Kidney epithelial cell (primary cell): ENCODE data around the gene SLC5A11. TPM values are rescaled to one million over a fixed set of nuclear protein-coding genes. Genes with fewer than 3 reads are reported as not detected.
"Not testable (repeated sequence)": the region's sequence is repeated elsewhere in the genome, so short reads cannot be mapped to it uniquely, and the experiment has no call there.

ENCODE experiments used
- DNase-seq: peaks from one replicate; pipeline ENCODE4 v3.0.0-alpha.2; 2010; ENCODE audit warnings: low read depth
- H3K27me3 ChIP-seq: 2 replicates; pipeline ENCODE4 v1.6.0; 2011; ENCODE audit warnings: low read length; ENCODE audit not compliant: control insufficient read depth, insufficient read depth
- H3K36me3 ChIP-seq: 2 replicates; pipeline ENCODE4 v1.5.1; 2011; ENCODE audit warnings: low read length; ENCODE audit not compliant: control insufficient read depth, insufficient read depth
- H3K4me3 ChIP-seq: 2 replicates; pipeline ENCODE4 v1.5.1; 2011; ENCODE audit warnings: low read depth, mild to moderate bottlenecking, control low read depth, low read length
- CTCF ChIP-seq: IDR thresholded peaks from 2 replicates; pipeline ENCODE4 v1.5.1; 2011; ENCODE audit warnings: mild to moderate bottlenecking, moderate library complexity, low read length, control low read depth, inconsistent platforms; ENCODE audit not compliant: insufficient read depth, poor library complexity, severe bottlenecking
- total RNA-seq: library from RNA; depleted of rRNA; stranded (reverse); fragments of >200 nt; gene quantifications from 2 replicates; pipeline ENCODE4 v1.2.3, GENCODE V29; 2015

Gene SLC5A11
- total RNA-seq, 1 donor from 2014 or later = not detected

DNA sequence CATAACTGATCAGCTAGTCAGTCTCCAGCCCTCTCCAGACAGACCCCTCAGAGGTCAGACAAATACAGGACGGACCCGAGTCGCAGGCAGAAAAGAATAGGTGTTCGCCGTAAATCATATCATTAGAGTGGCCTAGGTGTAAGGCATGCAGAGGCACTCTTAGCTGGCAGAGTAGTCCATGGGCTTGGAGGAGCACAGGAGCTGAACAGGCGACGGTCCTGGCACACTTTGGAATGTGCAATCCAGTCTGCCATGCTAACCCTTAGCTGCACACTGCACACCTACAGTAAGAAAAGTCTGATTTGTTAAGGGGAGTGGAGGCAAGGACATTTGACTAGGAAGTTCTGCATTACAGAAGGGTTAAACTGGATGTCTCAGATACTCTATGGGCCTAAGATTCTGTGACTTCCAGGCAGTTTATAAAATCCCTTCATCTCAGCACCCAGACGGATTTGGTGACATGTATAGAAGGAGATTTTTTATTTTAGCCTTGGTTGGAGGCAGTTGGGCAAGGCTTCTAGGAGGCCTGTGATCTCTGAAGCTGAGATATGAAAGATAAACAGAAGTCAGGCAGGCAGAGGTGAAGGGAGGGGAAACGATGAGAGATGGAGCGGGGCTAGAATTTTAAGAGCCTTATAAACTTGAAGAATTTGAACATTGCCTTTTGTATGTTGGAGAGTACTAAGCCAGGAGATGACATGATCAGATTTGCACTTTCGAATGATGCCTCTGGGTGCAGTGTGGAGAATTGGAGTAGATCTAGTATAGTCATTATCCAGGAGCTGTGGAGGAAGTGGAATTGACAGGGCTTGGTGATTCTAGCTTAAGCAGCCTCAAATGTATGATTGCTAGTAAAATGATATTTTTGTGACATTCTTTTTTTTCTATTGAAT lies 34.6 kb upstream of the SLC5A11 start:
- peaks cover 8% of the 10 kb centered on the region for H3K36me3 ChIP-seq
- no peak for TF ChIP-seq CTCF
- DNase-seq = no peak
- H3K27me3 ChIP-seq = no peaks in the 10 kb centered on the region
- H3K4me3 ChIP-seq = no peak overlapping the region

DNA sequence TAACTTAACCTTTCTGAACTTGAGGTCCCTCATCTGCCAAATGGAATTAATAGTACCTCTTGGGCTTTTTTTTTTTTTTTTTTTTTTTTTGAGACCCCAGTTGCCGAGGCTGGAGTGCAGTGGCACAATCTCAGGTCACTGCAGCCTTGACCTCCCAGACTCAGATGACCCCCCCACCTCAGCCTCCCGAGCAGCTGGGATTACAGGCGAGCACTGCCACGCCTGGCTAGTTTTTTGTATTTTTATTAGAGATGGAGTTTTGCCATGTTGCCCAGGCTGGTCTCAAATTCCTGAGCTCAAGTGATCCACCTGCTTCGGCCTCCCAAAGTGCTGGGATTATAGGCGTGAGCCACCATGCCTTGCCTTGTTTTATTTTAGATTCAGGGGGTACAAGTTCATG lies 33.0 kb upstream of the SLC5A11 start:
- H3K27me3 ChIP-seq, DNase-seq, H3K36me3 ChIP-seq, H3K4me3 ChIP-seq: not testable (repeated sequence)

DNA sequence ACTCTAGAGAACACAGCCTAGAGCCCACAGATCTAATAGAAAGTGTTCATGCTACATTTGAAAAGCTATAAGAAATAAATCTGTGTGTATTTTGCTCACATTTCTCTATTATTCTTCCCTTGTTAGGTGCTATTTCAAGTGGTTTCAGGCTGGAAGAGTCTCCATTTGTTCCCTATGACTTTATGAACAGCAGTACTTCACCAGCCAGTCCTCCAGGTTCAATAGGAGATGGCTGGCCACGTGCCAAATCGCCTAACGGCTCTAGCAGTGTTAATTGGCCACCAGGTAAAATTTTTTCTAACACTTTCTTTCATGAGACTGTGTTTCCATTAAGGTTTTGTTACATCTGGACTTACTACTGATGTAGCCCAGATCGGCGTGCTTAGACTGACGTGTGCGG lies 30.7 kb upstream of the SLC5A11 start:
- no peak overlapping the region for H3K4me3 ChIP-seq
- no peak for TF ChIP-seq CTCF
- peaks cover 4% of the 10 kb centered on the region for H3K36me3 ChIP-seq
- H3K27me3 ChIP-seq = no peaks in the 10 kb centered on the region
- no peak for DNase-seq

GRCh38 chr16:24816688-24817087 lies 29.1 kb upstream of the SLC5A11 start:
- H3K27me3 ChIP-seq = no peaks in the 10 kb centered on the region
- no peak for DNase-seq
- no peak overlapping the region for H3K4me3 ChIP-seq
- H3K36me3 ChIP-seq = peaks cover 6% of the 10 kb centered on the region
- TF ChIP-seq CTCF = no peak

DNA sequence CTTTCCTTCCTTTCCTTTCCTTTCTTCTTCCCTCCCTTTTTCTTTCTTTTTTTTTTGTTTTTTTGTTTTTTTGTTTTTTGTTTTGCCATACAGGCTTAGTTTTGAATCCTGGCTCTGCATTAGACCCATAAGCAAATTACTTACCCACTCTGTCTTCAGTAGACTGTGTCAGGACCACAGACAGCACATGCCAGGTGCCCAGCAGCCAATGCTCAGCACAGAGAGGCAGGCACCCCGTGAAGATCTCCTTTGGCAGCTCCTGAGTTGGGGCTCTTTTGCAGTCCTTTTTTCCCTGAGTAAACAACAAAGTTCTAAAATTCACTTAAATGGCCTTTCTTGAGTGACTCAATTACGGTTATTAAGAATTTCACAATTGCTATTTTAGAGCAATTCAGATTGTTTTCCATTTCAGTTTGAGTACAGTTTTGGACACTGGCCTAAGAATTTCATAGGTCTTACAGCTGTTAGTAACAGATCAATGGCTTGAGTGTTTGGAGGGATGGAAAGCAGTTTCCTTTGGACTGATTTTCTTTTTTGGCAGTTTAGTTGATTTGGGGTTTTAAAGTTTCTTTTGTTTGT lies 26.2 kb upstream of the SLC5A11 start:
- Histone ChIP-seq H3K4me3 (no peak overlapping the region), H3K27me3 (no peaks in the 10 kb centered on the region), H3K36me3 (peaks cover 2% of the 10 kb centered on the region)
- DNase-seq = no peak
- no peak for TF ChIP-seq CTCF

DNA sequence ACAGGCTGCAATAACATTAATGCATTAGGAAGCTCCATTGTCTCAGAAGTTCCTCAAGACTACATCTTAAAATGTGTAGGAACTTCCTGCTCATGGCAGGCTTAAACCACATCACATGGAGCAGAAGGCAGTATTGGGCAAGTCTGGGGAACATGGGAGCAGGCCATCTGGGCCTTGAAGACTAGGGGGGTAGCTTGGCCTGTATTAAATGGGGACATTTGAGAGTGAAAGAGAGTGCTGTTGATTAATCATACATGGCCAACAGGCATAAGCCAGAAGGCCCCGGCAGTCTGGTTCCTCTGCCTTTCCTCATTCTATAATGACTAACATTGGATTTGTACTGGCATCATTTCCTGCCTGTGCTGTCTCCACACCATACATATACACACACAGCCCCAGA lies 25.2 kb upstream of the SLC5A11 start:
- H3K36me3 ChIP-seq = peaks cover 2% of the 10 kb centered on the region

More for the DNA sequence above, 25.2 kb upstream of the SLC5A11 start:
- Histone ChIP-seq H3K4me3 (no peak overlapping the region), H3K27me3 (no peaks in the 10 kb centered on the region)
- TF ChIP-seq CTCF = no peak
- DNase-seq = no peak
